ENCODE measurements around the gene RNF141. TPM values are rescaled to one million over a fixed set of nuclear protein-coding genes. Genes with fewer than 3 reads are reported as not detected.

Gene RNF141
- total RNA-seq (2014; rRNA removed; shearing (Covaris generic)), result 12.6 and 13.9 TPM in 2 replicates

DNA sequence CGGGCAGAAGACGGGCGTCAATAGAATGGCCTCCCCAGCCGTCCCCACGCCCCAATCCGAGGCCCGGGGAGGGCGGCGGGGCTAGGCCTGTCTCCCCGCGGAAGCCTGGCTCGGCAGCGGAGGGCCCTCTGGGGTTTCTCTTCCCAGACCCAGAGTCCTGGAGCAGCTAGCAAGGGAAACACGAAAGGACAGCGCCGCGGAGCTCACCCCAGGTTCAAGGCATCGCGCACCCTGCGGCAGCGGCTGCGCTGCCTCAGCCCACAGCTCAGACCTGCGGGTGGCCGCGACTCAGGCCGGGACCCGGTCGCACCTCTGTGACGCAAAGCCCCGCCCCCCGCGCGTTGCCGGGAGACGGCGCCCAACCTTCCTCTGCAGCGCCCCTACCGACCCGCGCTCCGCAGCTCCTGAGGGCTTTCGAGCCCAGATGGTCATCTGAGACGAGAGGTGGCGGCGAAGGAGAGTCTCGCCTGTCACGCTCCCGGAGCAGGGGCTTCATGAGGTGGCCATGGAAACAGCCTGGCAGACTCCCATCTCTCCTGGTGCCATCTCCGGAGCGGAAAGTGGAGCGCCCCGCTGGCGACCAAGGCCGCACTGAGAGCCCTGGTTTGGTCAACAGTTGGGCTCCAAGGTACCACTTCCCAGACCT, at the start of gene RNF141:
Gene RNF141, minus strand, starts transcription at position 273 of the 646 bp plus-strand sequence. CDS start 7,029 bp downstream, outside the sequence.
- Histone ChIP-seq H3K4me1 (peaks cover 6% of the 10 kb centered on the region; the same call in 1 of the 2 replicates), H3K9me3 (replicated peaks) (no peaks in the 10 kb centered on the region), H3K27ac (peak within 1 kb of the TSS; percentile 59), H3K36me3 (no peaks in the 10 kb centered on the region), H3K27me3 (no peaks in the 10 kb centered on the region), H3K4me3 (peak within 1 kb of the TSS; percentile 90)
- peak; percentile 96 to 97 for DNase-seq

DNA sequence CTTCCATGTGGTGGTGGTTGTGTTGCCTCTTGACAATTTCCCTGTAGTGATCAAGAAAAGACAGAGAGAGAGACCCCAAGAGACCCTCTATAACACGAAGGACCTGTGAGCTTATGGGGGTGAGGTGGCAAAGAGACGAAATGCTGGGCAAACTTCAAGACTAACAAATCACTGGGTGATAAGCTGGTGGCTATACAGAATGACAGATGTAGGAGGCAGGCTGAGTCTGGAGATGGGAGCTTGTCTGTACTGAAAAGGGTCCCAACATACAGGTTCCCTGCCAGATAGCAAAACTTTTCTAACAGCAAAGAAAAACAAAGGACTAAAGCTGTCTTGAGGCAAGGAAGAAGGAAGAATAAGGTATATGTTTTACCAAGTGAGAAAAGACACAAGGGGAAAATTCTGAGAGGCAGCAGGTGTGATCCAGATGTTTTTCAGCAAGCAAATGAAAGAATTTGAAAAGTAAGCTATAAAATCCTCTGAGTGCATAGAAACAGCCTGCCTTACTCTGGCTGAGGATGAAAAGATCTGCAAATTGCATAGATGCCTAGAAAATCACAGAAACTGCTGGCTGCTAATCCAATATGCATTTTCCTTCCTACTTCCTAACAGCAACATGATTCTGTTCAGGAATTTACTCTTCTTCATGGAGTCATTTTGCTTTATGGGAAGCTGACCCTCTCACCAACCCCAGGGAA, 49.4 kb upstream of the RNF141 start:
- no peak overlapping the region for H3K27ac ChIP-seq
- no peak for DNase-seq
- H3K36me3 ChIP-seq, result no peaks in the 10 kb centered on the region
- no peaks in the 10 kb centered on the region for H3K9me3 ChIP-seq (replicated peaks)
- no peak overlapping the region for H3K4me3 ChIP-seq
- H3K27me3 ChIP-seq, result no peaks in the 10 kb centered on the region
- H3K4me1 ChIP-seq, result peaks cover 7% of the 10 kb centered on the region; the same call in 1 of the 2 replicates

GRCh38 chr11:10588904-10589303, 47.9 kb upstream of the RNF141 start:
- DNase-seq, result no peak
- no peaks in the 10 kb centered on the region for H3K9me3 ChIP-seq (replicated peaks)
- no peaks in the 10 kb centered on the region for H3K36me3 ChIP-seq
- H3K27me3 ChIP-seq, result no peaks in the 10 kb centered on the region
- no peak overlapping the region for H3K27ac ChIP-seq
- peaks cover 14% of the 10 kb centered on the region for H3K4me1 ChIP-seq
- H3K4me3 ChIP-seq, result no peak overlapping the region

GRCh38 chr11:10587995-10588394, 47.0 kb upstream of the RNF141 start:
- H3K4me1 ChIP-seq, result peaks cover 18% of the 10 kb centered on the region
- no peak overlapping the region for H3K4me3 ChIP-seq
- no peak overlapping the region for H3K27ac ChIP-seq
- no peaks in the 10 kb centered on the region for H3K9me3 ChIP-seq (replicated peaks)
- DNase-seq, result no peak
- no peaks in the 10 kb centered on the region for H3K36me3 ChIP-seq
- H3K27me3 ChIP-seq, result no peaks in the 10 kb centered on the region

GRCh38 chr11:10587388-10587787, 46.4 kb upstream of the RNF141 start:
- Histone ChIP-seq H3K36me3 (no peaks in the 10 kb centered on the region), H3K4me1 (peaks cover 15% of the 10 kb centered on the region), H3K4me3 (no peak overlapping the region), H3K27me3 (no peaks in the 10 kb centered on the region), H3K9me3 (replicated peaks) (no peaks in the 10 kb centered on the region), H3K27ac (no peak overlapping the region)
- no peak for DNase-seq

GRCh38 chr11:10584071-10584501, 43.1 kb upstream of the RNF141 start:
- Histone ChIP-seq H3K27ac (no peak overlapping the region; the same call in 1 of the 2 replicates), H3K9me3 (replicated peaks) (no peaks in the 10 kb centered on the region), H3K4me3 (no peak overlapping the region), H3K4me1 (peaks cover 11% of the 10 kb centered on the region), H3K27me3 (no peaks in the 10 kb centered on the region), H3K36me3 (no peaks in the 10 kb centered on the region)
- peak; percentile 44 to 55 for DNase-seq

DNA sequence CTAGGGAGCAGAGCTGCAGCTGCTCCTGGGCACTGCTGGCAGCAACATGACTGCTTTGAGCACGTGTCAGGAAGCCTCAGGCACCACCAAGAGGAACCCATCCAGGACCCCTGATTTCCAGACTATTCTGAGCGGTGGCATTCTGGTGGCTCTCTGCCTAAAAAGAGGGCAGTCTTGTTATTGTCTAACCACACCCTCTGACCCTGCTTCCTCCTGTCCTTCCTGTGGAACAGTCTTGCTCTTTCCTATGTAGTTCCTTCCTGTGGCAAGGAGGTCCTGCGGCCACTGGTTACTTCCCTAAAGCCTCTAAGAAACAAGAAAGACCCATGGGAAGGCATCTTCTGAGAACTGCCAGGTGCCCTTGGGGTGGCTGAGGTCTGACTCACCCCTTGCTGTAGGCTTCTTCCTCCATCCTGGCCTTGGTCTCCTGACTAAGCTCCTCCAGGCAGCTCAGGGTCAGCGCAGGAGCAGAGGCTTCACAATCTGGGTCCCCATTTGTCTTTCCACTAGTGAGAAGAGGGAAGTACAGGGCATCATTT, 40.6 kb upstream of the RNF141 start:
- Histone ChIP-seq H3K27me3 (no peaks in the 10 kb centered on the region), H3K4me1 (peaks cover 11% of the 10 kb centered on the region), H3K27ac (no peak overlapping the region), H3K4me3 (no peak overlapping the region), H3K36me3 (no peaks in the 10 kb centered on the region), H3K9me3 (replicated peaks) (no peaks in the 10 kb centered on the region)
- no peak for DNase-seq

- peaks cover 11% of the 10 kb centered on the region for H3K4me1 ChIP-seq
- H3K27me3 ChIP-seq, result no peaks in the 10 kb centered on the region
- H3K4me3 ChIP-seq, result no peak overlapping the region
- no peak for DNase-seq
- H3K27ac ChIP-seq, result no peak overlapping the region
- no peaks in the 10 kb centered on the region for H3K36me3 ChIP-seq
- no peaks in the 10 kb centered on the region for H3K9me3 ChIP-seq (replicated peaks)
Observed at GRCh38 chr11:10580623-10581022, 39.6 kb upstream of the RNF141 start.

- peaks cover 9% of the 10 kb centered on the region for H3K4me1 ChIP-seq
- no peak overlapping the region for H3K4me3 ChIP-seq
- DNase-seq, result no peak
- no peaks in the 10 kb centered on the region for H3K36me3 ChIP-seq
- H3K27me3 ChIP-seq, result no peaks in the 10 kb centered on the region
- no peak overlapping the region for H3K27ac ChIP-seq
- no peaks in the 10 kb centered on the region for H3K9me3 ChIP-seq (replicated peaks)
Observed at GRCh38 chr11:10579700-10580099, 38.7 kb upstream of the RNF141 start.

DNA sequence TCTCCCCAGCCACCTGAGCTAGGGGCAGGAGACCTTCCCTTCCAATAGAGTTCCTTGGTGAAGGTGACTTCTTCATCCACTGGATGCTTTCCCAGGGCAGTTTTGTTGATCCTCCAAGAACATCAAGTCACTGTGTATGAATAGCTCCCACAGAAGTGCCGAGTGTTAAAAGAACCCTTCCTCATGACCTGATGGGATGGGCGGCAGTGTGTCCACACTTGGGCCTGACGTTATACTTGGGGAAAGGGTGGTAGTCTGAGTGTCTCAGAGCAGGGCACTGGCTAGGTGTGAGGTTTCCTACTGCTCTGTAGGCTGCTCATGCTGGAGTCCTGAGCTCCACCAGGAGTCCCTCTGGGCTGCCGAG, 35.0 kb upstream of the RNF141 start:
- Histone ChIP-seq H3K27ac (no peak overlapping the region), H3K4me1 (no peaks in the 10 kb centered on the region), H3K4me3 (no peak overlapping the region), H3K27me3 (no peaks in the 10 kb centered on the region), H3K36me3 (no peaks in the 10 kb centered on the region), H3K9me3 (replicated peaks) (no peaks in the 10 kb centered on the region; the same call in 1 of the 2 replicates)
- DNase-seq, result no peak

DNA sequence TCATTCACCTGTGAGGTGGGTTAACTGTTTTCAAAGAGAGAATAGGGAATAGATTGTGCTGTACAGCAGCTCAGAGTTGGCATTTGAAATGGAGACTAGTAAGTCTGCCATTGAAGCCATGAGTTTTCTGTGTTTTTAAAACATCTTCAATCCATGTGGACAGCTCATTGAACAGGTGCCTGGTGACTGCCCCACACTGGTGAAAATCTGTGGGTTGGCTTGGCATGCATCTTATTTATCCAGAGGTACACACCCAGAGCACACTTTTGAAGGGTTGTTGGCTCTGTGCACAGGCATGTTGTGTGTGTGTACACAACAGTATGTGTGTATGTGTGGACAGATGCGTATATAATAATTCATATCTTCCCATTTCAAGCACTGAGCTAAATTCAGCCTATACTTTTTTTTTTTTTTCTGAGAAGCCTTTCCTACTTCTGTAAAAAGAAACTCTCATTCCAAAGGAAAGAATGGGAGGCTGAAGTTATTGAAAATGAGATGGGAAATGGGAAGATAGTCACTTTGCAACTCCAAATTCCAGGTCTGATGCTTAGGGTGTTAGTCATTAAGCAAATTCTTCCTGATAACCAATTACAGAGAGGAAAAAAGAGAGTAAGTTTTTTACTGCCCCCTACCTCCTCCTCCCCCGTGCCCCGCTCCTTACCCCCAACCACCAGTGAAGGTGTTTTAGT, 34.5 kb upstream of the RNF141 start:
- Histone ChIP-seq H3K27ac (no peak overlapping the region), H3K36me3 (no peaks in the 10 kb centered on the region), H3K9me3 (replicated peaks) (no peaks in the 10 kb centered on the region; the same call in 1 of the 2 replicates), H3K4me3 (no peak overlapping the region), H3K4me1 (no peaks in the 10 kb centered on the region), H3K27me3 (no peaks in the 10 kb centered on the region)
- DNase-seq, result no peak

- H3K36me3 ChIP-seq, result no peaks in the 10 kb centered on the region
- DNase-seq, result no peak
- no peaks in the 10 kb centered on the region for H3K4me1 ChIP-seq
- H3K4me3 ChIP-seq, result no peak overlapping the region
- H3K27me3 ChIP-seq, result peaks cover 4% of the 10 kb centered on the region; the same call in 1 of the 2 replicates
- H3K27ac ChIP-seq, result no peak overlapping the region
- no peaks in the 10 kb centered on the region; the same call in 1 of the 2 replicates for H3K9me3 ChIP-seq (replicated peaks)
Observed at GRCh38 chr11:10573556-10573955, 32.6 kb upstream of the RNF141 start.

- H3K27ac ChIP-seq, result no peak overlapping the region
- no peaks in the 10 kb centered on the region; the same call in 1 of the 2 replicates for H3K9me3 ChIP-seq (replicated peaks)
- H3K27me3 ChIP-seq, result peaks cover 4% of the 10 kb centered on the region; the same call in 1 of the 2 replicates
- no peaks in the 10 kb centered on the region for H3K4me1 ChIP-seq
- no peak for DNase-seq
- no peak overlapping the region for H3K4me3 ChIP-seq
- no peaks in the 10 kb centered on the region for H3K36me3 ChIP-seq
Observed at GRCh38 chr11:10573028-10573427, 32.0 kb upstream of the RNF141 start.

DNA sequence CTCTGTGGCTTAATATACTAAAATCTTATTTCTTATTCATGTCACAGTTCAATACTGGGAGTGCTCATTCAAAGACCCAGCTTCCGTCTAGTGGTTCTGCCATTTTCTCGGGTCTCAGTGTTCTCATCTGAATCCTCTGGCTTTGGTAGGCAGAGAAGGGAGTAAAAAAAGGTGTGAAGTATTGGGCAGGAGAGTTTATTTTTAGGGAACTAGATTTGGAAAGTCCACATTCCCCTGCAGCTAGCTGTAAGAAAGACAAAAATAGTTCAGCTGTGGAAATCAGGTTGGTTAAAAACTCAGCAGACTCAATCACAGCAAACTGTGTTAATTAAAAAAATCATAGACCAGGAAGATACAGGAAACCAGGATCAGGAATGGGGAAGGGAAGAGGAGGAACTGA, 31.5 kb upstream of the RNF141 start:
- H3K4me1 ChIP-seq, result no peaks in the 10 kb centered on the region
- peaks cover 4% of the 10 kb centered on the region; the same call in 1 of the 2 replicates for H3K27me3 ChIP-seq
- H3K27ac ChIP-seq, result no peak overlapping the region
- no peak overlapping the region for H3K4me3 ChIP-seq
- no peaks in the 10 kb centered on the region for H3K36me3 ChIP-seq
- DNase-seq, result no peak
- no peaks in the 10 kb centered on the region; the same call in 1 of the 2 replicates for H3K9me3 ChIP-seq (replicated peaks)

DNA sequence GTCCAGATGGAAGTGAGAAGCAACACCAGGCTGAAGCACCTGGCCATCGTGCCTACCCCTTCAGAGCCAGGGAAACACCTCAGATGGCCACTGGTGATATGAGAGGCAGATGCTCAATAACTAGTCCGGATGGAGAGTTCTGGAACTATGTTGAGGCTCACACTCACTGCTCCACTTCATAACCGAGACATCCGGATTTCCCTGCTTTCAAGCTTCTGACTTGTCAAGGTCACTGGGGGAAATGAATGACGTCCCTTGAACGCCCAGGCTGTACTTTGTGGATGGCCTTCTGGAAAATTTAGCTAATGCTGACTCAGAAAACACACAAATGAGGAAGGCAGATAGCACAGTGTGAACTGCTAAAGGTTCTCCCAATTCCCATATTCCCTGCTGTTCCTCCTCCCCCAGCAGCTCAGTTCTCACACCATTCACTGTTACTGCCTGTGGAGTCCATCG, 27.5 kb upstream of the RNF141 start, which contains the start of gene LYVE1:
Gene LYVE1, minus strand, starts transcription at position 180 of the 456 bp plus-strand sequence. Its CDS starts 133 bp downstream, at position 47.
- no peak for DNase-seq
- Histone ChIP-seq H3K9me3 (replicated peaks) (no peaks in the 10 kb centered on the region; the same call in 1 of the 2 replicates), H3K27me3 (peaks cover 7% of the 10 kb centered on the region), H3K4me1 (no peaks in the 10 kb centered on the region), H3K36me3 (no peaks in the 10 kb centered on the region), H3K4me3 (no peak within 1 kb of the TSS), H3K27ac (no peak within 1 kb of the TSS)

Data from SJCRH30 (cell line).